Stimulated activated CD8-positive, alpha-beta memory T cell treated with anti-CD3 and anti-CD28 coated beads, Interleukin-2, amount 100 ng/mL, for 48 hours (primary cell): ENCODE data around the gene CEP112.
"Not testable (repeated sequence)": the region's sequence is repeated elsewhere in the genome, so short reads cannot be mapped to it uniquely, and the experiment has no call there.

Source experiments
- DNase-seq, 2 donors: peaks; one replicate each; pipeline ENCODE4 v3.0.0-alpha.2; 2020; ENCODE audit warnings: low read depth in 2 of 2

The CEP112 gene

DNA sequence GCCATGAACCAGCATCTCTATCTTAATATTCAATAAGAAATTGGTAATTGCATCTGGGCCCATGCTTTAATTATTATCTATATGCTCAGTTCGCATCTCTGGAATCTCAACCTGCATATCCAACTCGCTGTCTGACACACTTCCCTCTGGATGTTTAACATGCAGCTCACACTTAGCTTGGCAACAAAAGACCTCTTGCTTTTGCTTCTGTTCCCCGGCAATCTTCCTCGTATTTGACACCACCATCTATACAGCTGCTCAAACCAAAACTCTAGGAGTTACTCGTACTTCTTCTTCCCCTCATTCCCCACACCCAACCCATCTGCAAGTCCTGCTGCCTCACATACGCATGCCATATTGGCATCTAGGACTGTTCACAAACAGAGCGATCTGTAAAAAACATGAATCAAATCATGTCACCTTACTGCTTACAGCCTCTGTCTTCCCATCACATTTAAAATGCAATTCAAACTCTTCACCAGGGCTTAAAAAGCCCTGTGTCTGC is 300.6 kb downstream of the CEP112 start:
- DNase-seq = no peak

DNA sequence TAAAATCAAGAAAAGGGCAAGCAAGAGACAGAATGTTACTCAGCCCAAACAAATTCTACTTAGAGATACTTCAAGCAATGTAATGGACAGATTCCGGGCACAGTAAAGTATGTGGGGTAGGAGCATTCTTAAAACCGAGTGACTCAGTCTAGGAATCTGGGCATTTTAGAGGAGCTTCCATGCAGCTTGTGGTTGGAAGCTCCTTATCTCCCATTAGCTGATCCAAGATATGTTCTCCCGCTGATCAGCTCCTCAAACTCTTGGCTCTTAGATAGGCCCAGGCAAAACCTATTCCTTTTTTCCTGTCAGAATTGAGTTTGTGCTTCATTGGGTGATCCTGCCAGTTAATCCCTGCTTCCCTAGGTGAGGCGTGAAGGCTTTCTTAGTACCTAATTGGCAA is 303.3 kb downstream of the CEP112 start:
- no peak for DNase-seq

- no peak for DNase-seq
Observed at GRCh38 chr17:65886315-65887245, 305.4 kb downstream of the CEP112 start.

DNA sequence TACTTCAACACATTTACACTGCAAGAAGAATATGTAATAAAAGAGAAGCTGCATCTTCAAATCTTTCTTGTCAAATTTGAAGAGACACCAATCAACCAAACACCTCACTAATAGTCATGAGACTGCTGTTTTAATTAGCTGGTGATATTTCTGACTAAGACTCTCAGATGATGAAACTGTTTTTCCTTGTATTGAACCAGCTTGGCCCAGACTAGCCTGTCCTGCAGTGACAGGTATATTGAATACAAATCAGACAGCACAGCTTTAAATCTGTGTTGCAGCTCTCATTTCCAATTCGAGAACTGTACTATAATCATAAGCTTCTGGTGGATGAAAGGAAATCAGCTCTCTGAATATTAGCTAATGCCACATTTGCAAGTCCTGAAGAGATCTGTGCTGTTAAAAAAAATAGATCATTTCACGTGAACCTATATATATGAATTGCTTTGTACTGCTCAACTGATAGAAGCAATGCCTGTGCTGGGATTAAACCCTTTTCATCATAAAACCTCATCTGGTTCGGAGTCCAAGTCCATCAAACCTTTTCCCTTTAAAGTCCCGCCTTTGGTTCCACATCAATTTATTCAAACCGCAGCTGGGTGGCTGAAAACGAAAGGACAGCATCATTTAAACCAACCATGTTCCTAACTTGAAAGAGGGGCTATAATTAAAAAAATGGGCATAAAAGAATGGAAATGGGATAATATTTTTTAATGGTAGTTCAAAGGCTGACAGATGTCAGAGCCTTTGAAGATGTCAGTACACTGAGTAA is 306.2 kb downstream of the CEP112 start:
- no peak for DNase-seq

GRCh38 chr17:65876985-65877384 is 314.9 kb downstream of the CEP112 start:
- DNase-seq = no peak

DNA sequence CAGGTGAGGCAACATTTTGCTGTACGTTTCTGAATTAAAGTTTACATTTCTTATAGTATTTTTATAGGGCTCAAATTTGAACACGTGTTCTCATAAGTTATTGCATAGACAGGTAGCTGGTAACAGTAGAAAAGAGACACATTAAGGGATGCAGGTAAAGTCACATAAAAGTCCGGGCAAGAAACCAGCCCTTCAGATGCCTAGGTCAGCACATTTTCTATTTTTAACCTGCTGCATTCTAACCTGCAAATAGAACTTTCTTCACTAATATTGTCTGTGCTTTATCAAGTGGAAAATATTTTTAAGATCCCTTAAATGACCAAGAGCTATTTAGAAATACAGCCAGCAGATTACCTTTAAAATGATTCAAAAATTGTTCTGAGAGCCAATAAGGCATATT is 323.1 kb downstream of the CEP112 start:
- no peak for DNase-seq

DNA sequence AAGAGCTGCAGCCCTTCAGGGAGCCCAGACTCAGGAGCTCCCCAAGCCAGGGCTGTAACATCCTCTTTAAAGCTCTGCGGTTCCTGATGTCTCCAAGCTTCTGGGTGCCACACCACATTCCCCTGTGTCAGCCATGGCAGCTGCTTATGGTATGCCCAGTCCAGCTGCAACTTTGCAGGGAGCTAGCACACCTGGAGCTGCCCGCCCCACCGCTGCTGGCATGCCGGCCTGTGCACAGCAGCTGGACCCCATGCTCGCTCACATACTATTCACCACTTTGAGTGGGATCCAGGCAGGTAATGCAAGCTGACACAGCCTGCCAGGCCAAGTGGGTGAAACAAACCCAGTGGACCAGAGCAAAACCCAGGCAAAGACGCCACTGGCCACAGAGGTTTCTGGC is 324.9 kb downstream of the CEP112 start:
- DNase-seq = no peak

DNA sequence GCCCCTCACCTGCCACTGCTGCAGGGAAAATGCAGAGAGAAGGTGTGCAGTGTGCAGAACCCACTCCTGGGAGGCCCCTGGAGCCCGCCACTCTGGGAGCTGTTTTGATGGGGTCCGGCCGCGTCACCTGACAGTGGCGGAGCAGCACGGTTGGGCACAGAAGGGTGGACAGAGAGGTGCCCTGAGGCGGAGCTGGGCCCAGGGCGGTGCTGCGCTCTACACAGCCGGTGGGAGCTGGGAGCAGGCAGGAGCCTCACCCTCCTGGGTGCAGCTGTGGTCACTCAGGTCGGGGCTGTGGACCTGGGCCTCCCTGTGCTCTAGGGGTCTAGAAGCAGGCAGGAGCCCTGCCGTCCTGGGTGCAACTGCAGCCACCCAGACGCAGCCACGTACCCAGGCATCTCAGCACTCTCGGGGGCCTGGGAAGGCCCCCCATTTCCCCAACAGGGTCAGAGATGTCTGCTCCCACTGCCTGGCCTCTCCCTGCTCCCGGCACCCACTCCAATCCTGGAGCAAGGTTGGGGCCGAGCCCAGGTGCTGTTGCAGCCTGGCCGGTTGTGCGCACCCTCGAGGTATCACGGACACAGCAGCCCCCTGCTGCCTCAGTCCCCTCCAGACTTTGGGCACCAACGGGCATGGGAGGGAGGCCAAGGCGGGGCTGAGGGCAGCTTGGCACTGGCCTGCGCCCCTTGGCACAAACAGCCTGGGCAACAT is 326.1 kb downstream of the CEP112 start:
- DNase-seq = no peak

GRCh38 chr17:65864394-65864793 is 327.5 kb downstream of the CEP112 start:
- no peak for DNase-seq

GRCh38 chr17:65857718-65858117 is 334.2 kb downstream of the CEP112 start:
- DNase-seq = no peak

- no peak for DNase-seq
Observed at GRCh38 chr17:65856865-65857264, 335.1 kb downstream of the CEP112 start.

DNA sequence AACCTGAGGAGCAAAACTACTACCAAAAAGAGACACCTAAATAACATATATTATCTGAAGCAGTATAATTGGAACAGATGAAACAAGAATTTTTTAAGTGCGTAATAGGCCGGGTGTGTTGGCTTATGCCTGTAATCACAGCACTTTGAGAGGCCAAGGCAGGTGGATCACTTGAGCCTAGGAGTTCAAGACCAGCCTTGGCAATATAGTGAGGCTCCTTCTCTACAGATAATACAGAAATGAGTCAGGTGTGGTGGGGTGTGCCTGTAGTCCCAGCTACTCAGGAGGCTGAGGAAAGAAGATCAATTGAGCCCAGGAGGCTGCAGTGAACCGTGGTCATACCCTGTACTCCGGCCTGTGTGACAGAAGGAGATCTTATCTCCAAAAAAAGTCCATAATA is 336.3 kb downstream of the CEP112 start:
- DNase-seq = no peak

DNA sequence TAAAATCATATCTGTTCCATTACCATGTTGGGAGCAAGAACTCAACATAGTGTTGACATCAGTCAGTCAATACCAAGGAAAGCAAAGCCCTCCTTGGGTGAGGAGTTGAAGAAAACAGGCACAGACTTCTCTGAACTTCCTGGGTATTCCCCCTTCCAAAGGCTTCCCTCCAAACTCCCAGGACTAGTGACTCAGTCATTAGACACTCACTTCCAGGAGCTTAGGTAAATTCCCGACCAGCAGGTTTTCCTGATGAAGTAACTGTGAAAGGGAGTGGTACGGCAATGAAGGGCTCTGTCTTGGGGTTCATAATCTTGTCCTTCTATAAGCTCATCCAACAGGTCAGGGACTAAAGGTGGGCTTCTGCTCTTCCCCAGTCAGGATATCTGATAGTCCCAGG is 336.7 kb downstream of the CEP112 start:
- DNase-seq = no peak

DNA sequence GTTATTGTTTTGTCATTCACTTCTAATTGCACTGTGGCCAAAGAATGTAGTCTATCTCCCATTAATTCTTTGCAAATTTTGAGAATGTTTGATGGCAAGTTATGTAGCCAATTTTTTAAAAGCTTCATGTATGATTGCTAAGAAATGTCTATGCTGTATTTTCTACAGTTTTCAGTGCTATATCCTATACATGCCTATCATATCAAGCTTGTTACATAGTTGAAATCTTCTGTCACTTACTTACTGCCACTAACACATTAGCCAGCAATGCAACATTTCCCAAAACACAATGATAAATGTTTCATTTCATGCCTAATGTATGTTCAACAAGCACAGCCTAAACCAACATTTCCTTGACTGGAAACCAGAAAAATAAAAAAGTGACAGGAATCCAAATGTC is 338.1 kb downstream of the CEP112 start:
- no peak for DNase-seq

DNA sequence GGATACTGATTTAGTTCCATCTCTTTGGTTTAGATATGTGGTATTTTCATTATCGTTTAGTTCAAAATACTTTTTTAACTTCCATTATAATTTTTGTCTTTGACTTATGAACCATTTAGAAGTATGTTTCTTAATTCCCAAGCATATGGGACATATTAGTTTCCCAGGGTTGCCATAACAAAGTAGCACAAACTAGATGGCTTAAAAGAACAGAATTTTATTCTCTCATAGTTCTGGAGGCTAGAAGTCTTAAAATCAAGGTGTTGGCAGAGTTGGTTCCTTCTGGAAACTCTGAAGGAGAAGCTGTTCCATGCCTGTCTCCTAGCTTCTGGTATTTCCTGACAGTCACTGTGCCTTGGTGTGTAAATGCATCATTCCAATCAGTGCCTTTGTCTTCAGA is 339.0 kb downstream of the CEP112 start:
- DNase-seq = no peak

GRCh38 chr17:65851965-65852736 is 339.8 kb downstream of the CEP112 start:
- no peak for DNase-seq

- no peak for DNase-seq
Observed at GRCh38 chr17:65850486-65850885, 341.4 kb downstream of the CEP112 start.

DNA sequence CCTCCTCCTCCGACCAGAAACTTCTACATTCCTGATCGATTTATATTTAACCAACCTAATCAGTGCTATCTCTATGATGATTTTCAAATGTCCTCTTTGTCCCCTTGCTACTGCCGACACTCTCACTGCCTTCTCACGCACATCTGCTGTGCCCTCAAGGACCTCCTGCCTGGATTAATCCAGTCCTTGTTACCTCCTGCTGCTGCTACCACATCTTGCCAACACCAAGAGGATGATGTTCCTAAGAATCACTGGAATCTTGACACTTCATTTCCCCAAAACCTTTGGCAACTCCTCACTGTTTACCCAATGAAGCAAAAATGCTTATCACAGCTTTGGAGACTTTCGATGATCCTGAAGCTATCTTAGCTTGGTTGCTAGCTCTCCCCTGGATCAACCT is 343.2 kb downstream of the CEP112 start:
- DNase-seq = no peak

DNA sequence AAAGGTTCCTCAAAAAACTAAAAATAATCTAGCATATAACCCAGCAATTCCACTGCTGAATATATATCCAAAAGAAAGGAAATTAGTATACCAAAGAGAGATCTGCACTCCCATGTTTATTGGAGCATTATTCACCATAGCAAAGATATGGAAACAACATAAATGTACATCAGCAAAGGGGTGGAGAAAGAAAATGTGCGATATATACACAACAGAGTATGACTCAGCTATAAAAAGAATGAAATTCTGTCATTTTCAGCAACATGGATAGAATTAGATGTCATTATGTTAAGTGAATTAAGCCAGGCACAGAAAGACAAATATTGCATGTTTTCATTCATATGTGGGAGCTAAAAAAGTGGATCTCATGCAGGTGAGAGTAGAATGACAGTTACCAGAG is 350.8 kb downstream of the CEP112 start:
- DNase-seq = no peak

DNA sequence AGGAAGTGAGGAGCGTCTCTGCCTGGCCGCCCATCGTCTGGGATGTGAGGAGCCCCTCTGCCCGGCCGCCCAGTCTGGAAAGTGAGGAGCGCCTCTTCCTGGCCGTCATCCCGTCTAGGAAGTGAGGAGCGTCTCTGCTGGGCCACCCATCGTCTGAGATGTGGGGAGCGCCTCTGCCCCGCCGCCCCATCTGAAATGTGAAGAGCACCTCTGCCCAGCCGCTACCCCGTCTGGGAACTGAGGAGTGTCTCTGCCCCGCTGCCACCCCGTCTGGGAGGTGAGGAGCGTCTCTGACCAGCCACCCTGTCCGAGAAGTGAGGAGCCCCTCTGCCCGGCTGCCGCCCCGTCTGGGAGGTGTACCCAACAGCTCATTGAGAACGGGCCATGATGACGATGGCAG is 354.7 kb downstream of the CEP112 start:
- not testable (repeated sequence) for DNase-seq

DNA sequence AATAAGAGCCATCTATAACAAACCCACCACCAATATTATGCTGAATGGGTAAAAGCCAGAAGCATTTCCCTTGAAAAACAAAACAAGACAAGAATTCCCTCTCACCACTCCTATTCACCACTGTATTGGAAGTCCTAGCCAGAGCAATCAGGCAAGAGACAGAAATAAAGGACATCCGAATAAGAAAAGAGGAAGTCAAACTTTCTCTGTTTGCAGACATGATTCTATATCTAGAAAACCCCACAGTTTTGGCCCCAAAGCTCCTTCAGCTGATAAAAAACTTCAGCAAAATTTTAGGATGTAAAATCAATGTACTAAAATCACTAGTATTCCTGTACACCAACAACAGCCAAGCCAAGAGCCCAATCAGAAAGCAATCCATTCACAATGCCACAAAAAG is 358.7 kb downstream of the CEP112 start:
- no peak for DNase-seq
